Muscle layer of duodenum (tissue), 2 donors: ENCODE measurements around the gene FLRT3.

Experiments used
- H3K27ac ChIP-seq: one replicate; pipeline ENCODE4 v1.7.0; 2013; ENCODE audit warnings: mild to moderate bottlenecking, low read length
- H3K27me3 ChIP-seq: one replicate; pipeline ENCODE4 v1.7.0; 2013; ENCODE audit warnings: low read depth, mild to moderate bottlenecking, control low read depth, low read length
- H3K36me3 ChIP-seq, 2 donors: one replicate each; pipeline ENCODE4 v1.7.0; 2013; ENCODE audit warnings: low read length in 2 of 2, control low read depth in 1 of 2, mild to moderate bottlenecking in 1 of 2; ENCODE audit not compliant: insufficient read depth in 2 of 2, control insufficient read depth in 1 of 2
- H3K4me1 ChIP-seq, 2 donors: one replicate each; pipeline ENCODE4 v1.7.0; 2013; ENCODE audit warnings: low read length in 2 of 2, mild to moderate bottlenecking in 2 of 2, control low read depth in 1 of 2, moderate library complexity in 1 of 2; ENCODE audit not compliant: insufficient read depth in 2 of 2, control insufficient read depth in 1 of 2
- H3K4me3 ChIP-seq, 2 donors: one replicate each; pipeline ENCODE4 v1.7.0; 2013; ENCODE audit warnings: low read length in 2 of 2, low read depth in 1 of 2, mild to moderate bottlenecking in 1 of 2
- H3K9me3 ChIP-seq, 2 donors: one replicate each; pipeline ENCODE4 v1.7.0; 2013; ENCODE audit warnings: low read length in 2 of 2, control low read depth in 1 of 2, mild to moderate bottlenecking in 1 of 2; ENCODE audit not compliant: control insufficient read depth in 1 of 2
- donor health status: healthy.

The FLRT3 gene

DNA sequence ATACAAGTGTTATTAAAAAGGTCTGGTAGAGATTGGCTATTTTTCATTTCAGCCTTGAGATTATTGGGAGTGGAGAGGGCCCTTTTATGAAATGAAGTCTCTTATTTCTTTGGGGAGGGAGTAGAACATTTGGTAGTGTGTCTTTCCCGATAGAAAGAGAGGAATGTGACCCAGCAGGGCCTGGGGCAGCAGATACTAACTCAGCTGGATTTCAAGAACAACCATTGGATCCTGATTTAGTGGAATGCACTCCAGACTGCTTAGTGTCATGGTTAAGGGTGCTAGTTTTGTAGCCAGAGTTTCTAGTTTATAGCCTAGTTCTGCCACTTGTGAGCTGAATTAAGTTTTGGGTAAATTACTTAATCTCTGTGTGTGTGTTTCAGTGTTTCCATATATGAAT, 18.4 kb upstream of the FLRT3 start:
- H3K4me3 ChIP-seq: no peak overlapping the region
- H3K36me3 ChIP-seq: no peaks in the 10 kb centered on the region
- H3K27ac ChIP-seq: no peak overlapping the region
- H3K27me3 ChIP-seq: no peaks in the 10 kb centered on the region
- H3K9me3 ChIP-seq: no peaks in the 10 kb centered on the region
- no peaks in the 10 kb centered on the region for H3K4me1 ChIP-seq

DNA sequence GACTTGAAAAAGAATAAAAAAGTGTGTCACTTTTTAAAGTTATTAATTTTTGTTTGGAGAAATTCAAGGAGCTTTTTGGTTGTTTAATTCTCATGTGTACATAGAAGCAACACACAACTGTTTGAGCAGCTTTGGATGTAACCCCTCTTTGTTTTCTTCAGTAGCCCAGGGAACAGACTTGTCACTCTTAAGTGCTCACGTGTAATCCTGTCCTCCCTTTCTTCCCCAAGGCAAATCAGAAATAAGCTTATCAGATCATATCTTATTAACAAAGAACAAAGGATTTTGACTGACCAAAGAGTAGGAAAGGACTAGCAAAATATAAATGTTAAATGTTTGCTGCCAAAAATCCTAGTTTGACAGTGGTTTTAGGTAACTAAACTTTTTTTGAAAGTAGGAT, 7.3 kb upstream of the FLRT3 start:
- H3K9me3 ChIP-seq: no peaks in the 10 kb centered on the region
- H3K4me1 ChIP-seq: no peaks in the 10 kb centered on the region
- no peak overlapping the region for H3K4me3 ChIP-seq
- H3K27ac ChIP-seq: no peak overlapping the region
- no peaks in the 10 kb centered on the region for H3K27me3 ChIP-seq
- no peaks in the 10 kb centered on the region for H3K36me3 ChIP-seq

DNA sequence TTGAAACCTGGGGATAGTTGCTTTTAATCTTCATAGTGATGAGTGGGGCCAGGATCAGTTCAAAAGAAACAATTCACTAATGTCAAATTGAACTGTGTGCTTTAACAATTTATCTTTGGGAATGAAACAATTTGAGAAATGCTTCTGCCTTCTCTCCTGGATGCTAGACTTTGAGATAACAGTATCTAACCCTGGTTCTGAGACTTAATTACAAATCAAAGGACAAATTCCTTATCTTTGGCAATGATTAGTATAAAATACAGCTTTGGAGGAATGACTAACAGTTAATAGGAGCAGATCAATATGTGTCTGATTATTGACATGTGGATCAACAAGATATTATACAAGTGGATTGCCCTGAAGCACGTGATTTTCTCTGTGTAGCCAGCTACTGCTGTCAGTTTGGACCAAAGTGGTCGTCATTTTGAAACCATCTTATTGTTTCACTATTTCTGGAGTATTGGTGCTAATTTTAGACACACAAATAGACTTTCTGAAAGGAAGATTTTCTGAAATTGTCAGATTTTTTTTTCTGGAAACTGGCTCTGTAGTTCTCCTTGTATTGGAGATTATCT, 6.2 kb upstream of the FLRT3 start:
- Histone ChIP-seq H3K4me3 (no peak overlapping the region), H3K9me3 (no peaks in the 10 kb centered on the region), H3K27ac (no peak overlapping the region), H3K36me3 (no peaks in the 10 kb centered on the region), H3K4me1 (no peaks in the 10 kb centered on the region), H3K27me3 (no peaks in the 10 kb centered on the region)

DNA sequence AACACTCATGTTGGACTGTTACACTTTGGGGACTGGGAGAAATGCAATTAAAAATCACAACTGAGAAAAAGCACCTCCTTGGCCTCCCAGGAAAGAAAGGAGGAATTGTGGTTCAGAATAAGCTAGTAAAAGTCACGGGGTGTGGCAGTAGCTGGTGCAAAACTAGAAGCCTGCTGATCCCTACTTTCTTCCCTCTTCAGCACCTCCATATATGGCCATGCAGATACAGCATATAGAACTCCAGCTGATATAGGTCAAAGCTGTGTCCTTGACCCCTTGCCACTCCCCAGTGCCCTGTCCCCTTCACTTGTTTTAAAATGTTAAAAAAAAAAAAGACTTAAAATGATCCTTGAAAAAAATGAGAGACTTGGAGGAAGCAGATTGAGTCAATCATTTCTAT, 5.5 kb upstream of the FLRT3 start:
- H3K36me3 ChIP-seq: no peaks in the 10 kb centered on the region
- H3K27ac ChIP-seq: no peak overlapping the region
- H3K4me3 ChIP-seq: no peak overlapping the region
- no peaks in the 10 kb centered on the region for H3K27me3 ChIP-seq
- no peaks in the 10 kb centered on the region for H3K9me3 ChIP-seq
- H3K4me1 ChIP-seq: no peaks in the 10 kb centered on the region

DNA sequence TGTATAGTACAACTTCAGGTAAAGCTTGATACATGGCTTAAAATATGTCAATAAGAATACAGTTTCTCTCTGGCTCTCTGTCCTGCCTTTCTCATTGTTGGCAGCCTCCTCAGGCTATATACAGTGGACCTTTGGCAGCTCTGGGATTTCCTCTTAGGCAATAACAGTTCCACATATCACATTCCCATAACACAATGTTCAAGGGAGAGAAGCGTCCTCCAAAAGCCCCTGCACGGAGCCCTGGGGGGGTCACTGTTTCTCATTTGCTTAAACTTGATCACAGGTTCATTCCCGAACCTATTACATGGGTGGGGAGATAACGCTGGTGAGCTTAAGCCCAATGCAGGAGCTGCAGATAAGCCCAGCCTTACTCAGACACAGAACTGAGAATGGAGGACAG, 4.4 kb upstream of the FLRT3 start:
- Histone ChIP-seq H3K9me3 (no peaks in the 10 kb centered on the region), H3K27me3 (no peaks in the 10 kb centered on the region), H3K4me1 (no peaks in the 10 kb centered on the region), H3K27ac (no peak overlapping the region), H3K4me3 (no peak overlapping the region), H3K36me3 (no peaks in the 10 kb centered on the region)

DNA sequence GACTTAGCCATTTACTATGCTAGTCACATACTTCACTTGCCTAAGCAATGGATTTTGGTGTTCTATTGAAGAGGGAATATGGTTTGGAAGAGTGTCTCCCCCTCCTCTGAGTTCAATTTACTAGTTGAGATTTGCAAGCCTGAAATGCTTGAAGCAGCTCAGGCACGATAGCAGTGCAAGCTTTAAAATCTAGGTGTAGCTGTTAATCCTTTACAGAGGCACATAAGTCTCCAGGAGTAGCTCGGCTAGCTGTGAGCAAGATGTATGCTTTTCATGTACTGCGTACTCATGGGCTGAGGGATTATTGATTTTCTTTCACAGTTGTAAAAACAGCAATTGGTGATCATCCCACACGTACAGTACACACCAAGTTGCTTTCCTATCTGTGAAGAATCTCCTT, 726 bp downstream of the FLRT3 start:
- Histone ChIP-seq H3K4me1 (peaks cover 0 to 4% of the 10 kb centered on the region in 2 donors), H3K4me3 (peak overlapping the region; percentile 66 to 83), H3K27ac (peak overlapping the region; percentile 74), H3K36me3 (no peaks in the 10 kb centered on the region), H3K27me3 (no peaks in the 10 kb centered on the region), H3K9me3 (no peaks in the 10 kb centered on the region)

DNA sequence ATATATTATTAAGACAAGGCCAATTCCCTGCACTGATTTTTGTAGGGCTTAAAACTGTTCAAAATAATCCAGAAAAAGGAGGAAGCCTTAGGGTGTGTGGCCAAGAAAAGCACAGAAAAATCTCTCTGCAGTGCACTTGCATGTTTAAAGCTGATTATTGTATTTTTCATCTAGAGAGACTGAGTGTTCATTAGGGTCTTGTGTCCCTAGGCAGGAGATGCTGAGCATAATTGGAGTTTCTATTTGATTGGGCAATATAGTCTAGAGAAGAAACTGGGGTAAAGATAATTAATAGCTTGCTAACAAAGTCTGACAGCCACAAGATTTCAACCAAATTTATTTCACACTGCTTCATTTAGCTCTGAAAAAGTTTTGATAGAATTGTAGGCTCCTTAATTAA, 2.4 kb downstream of the FLRT3 start:
- H3K27ac ChIP-seq: no peak overlapping the region

DNA sequence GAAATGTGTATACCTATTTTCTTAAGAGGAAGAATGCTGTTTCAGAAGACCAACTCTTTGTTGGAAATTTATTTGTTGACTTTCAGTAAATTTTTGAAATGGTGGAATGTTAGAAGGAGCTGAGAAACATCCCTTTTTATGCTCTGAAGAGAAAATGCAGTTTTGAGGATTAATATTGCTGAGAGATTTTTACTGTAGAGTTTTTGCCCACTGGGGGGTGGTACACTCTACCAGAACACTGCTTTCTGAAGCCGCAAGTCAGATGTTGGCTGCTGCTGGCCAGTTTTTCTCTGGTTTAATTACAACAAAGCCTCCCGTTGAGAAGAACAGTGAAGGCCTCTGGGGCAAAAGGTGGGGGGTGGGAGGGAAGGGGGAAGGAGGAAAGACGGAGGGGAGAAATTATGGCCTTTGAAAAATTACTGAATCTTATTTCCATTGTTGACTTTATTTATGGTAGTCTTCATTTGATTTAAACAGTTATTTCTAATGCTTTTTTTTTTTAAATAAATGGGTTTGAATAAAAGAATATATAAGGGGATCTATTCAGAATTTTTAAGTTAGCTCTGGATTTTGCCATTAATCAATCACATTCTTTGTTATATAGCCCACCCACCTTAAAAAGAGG, 3.0 kb downstream of the FLRT3 start:
- H3K27ac ChIP-seq: no peak overlapping the region
- peak overlapping the region; percentile 26 to 83 for H3K4me3 ChIP-seq

More for the DNA sequence above, 2.4 kb downstream of the FLRT3 start:
- Histone ChIP-seq H3K27me3 (no peaks in the 10 kb centered on the region), H3K36me3 (no peaks in the 10 kb centered on the region), H3K4me3 (peak overlapping the region; percentile 25 to 83), H3K4me1 (peaks cover 0 to 4% of the 10 kb centered on the region in 2 donors), H3K9me3 (no peaks in the 10 kb centered on the region)

DNA sequence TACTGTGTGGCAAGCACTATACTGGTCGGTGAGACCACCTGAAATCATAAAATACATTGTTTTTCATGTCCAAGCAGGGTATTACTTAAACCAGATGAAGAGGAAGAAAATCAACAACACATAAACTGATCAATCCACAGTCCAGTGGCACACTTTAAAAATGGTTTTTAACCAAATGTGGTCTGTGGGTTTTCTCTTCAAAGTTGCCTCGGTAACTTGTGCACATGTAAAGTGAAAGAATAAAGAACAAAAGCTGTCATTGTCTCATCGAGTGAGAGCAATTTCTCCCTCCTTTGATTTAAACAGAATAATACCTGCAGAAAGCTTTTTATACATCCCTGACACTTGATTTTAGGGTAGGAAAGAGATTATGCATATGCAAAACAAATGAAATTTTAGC, 3.7 kb downstream of the FLRT3 start:
- peaks cover 0 to 4% of the 10 kb centered on the region in 2 donors for H3K4me1 ChIP-seq
- H3K4me3 ChIP-seq: peak overlapping the region; percentile 26 to 49
- no peaks in the 10 kb centered on the region for H3K9me3 ChIP-seq
- no peaks in the 10 kb centered on the region for H3K27me3 ChIP-seq
- H3K27ac ChIP-seq: no peak overlapping the region
- no peaks in the 10 kb centered on the region for H3K36me3 ChIP-seq

More for the DNA sequence above, 3.0 kb downstream of the FLRT3 start:
- H3K36me3 ChIP-seq: no peaks in the 10 kb centered on the region
- peaks cover 0 to 4% of the 10 kb centered on the region in 2 donors for H3K4me1 ChIP-seq
- H3K9me3 ChIP-seq: no peaks in the 10 kb centered on the region
- no peaks in the 10 kb centered on the region for H3K27me3 ChIP-seq

DNA sequence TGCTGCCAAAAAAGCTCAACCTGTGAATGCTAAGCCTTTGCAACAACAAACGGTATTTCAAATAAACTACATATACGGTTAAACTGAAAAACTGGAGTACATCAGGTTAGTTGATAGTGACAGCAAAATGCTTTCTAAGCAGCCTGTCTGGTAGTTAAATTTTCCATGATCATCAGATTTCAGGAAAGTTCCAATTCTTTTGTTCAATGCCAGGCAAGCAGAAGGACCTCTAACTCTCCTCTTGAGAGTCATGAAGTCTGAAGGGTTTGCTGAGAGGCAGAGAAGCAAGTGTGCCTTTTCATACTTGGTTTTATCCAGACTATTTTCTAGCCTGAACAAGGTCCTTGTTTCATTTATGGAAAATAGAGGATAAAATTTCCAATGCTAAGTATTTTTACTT, 4.5 kb downstream of the FLRT3 start:
- H3K27ac ChIP-seq: no peak overlapping the region

DNA sequence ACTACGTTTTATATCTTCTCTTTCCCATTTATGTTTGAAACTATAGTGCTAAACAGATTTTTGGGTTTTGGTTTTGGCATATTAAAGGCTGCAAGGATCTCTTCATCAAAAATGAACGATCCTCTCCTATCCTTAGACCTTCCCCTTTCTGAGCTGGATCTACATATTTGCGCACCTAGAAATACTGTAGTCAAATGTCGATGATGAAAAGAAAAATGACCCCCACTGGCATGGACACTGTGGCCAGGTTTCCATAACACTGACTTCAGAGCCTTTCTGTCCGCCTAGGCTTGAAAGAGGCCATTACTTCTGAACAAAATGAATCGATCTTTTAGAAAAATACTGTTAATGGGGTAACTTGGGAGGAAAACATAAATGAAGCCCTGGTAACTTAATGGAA, 5.8 kb downstream of the FLRT3 start:
- no peak overlapping the region for H3K4me3 ChIP-seq
- H3K4me1 ChIP-seq: peaks cover 0 to 3% of the 10 kb centered on the region in 2 donors
- H3K27ac ChIP-seq: no peak overlapping the region
- no peaks in the 10 kb centered on the region for H3K9me3 ChIP-seq
- no peaks in the 10 kb centered on the region for H3K36me3 ChIP-seq
- no peaks in the 10 kb centered on the region for H3K27me3 ChIP-seq

More for the DNA sequence above, 4.5 kb downstream of the FLRT3 start:
- Histone ChIP-seq H3K36me3 (no peaks in the 10 kb centered on the region), H3K4me3 (peak overlapping the region in 1 of 2 donors; percentile 26), H3K9me3 (no peaks in the 10 kb centered on the region), H3K27me3 (no peaks in the 10 kb centered on the region), H3K4me1 (peaks cover 0 to 4% of the 10 kb centered on the region in 2 donors)

DNA sequence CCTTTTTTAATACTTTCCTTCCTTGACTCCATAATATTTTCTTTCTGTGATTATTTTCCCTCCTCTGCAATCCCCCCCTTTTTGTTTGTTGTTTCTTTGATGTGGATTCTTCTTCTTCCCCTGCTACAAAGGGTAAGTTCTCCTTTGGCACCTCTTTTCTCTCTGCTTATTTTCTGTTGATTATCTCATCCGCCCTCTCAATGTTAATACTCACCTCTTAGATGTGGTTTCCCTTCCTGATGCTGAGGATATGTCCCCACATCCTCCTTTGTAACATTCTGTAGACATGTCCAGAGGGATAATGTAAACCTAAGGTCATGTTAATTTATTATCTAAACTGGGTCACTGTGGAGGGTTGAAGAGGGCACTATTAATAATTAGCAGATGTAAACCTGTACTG, 17.7 kb downstream of the FLRT3 start:
- Histone ChIP-seq H3K27me3 (no peaks in the 10 kb centered on the region), H3K4me1 (no peaks in the 10 kb centered on the region), H3K4me3 (no peak overlapping the region), H3K27ac (no peak overlapping the region), H3K36me3 (no peaks in the 10 kb centered on the region), H3K9me3 (no peaks in the 10 kb centered on the region)
